ENCODE results near the gene ANKRD40CL. TPM values are rescaled to one million over a fixed set of nuclear protein-coding genes. Genes with fewer than 3 reads are reported as not detected.

The ANKRD40CL gene
- total RNA-seq, 1 donor from 2014 or later, result not detected

- no peak for DNase-seq (ENCODE audit: extremely low spot score in 2 of 2)
- Histone ChIP-seq H3K36me3 (peaks cover 0 to 18% of the 10 kb centered on the region in 2 donors), H3K27ac (no peak overlapping the region), H3K4me1 (peaks cover 51% of the 10 kb centered on the region), H3K4me3 (no peak overlapping the region), H3K27me3 (no peaks in the 10 kb centered on the region), H3K9me3 (no peaks in the 10 kb centered on the region)
- TF ChIP-seq POLR2A (IDR thresholded peaks at IDR 0.05) (no peak), CTCF (IDR thresholded peaks at IDR 0.05) (no peak), POLR2AphosphoS5 (IDR thresholded peaks at IDR 0.05; ENCODE audit: insufficient read depth in 1 of 2, low read depth in 1 of 2) (no peak)
- intact Hi-C loops (cut with DNase I), result no loop called here
Measured at GRCh38 chr17:50735287-50735686, 32.0 kb downstream of the ANKRD40CL start.

GRCh38 chr17:50731575-50732460 is 35.5 kb downstream of the ANKRD40CL start:
- H3K9me3 ChIP-seq, result no peaks in the 10 kb centered on the region
- no peak overlapping the region for H3K27ac ChIP-seq
- H3K36me3 ChIP-seq, result no peaks in the 10 kb centered on the region
- no peak overlapping the region for H3K4me3 ChIP-seq
- intact Hi-C loops (cut with DNase I), result no loop called here
- H3K4me1 ChIP-seq, result peaks cover 86% of the 10 kb centered on the region
- no peak for DNase-seq (ENCODE audit: extremely low spot score in 2 of 2)
- TF ChIP-seq POLR2A (IDR thresholded peaks at IDR 0.05) (no peak), CTCF (IDR thresholded peaks at IDR 0.05) (no peak), POLR2AphosphoS5 (IDR thresholded peaks at IDR 0.05; ENCODE audit: insufficient read depth in 1 of 2, low read depth in 1 of 2) (no peak)
- H3K27me3 ChIP-seq, result no peaks in the 10 kb centered on the region

GRCh38 chr17:50728881-50729765 is 38.2 kb downstream of the ANKRD40CL start:
- no peaks in the 10 kb centered on the region for H3K36me3 ChIP-seq
- intact Hi-C loops (cut with DNase I), result no loop called here
- H3K27me3 ChIP-seq, result no peaks in the 10 kb centered on the region
- H3K4me1 ChIP-seq, result peaks cover 93% of the 10 kb centered on the region
- H3K9me3 ChIP-seq, result no peaks in the 10 kb centered on the region
- no peak for DNase-seq (ENCODE audit: extremely low spot score in 2 of 2)
- H3K4me3 ChIP-seq, result no peak overlapping the region
- H3K27ac ChIP-seq, result no peak overlapping the region
- no peak for TF ChIP-seq CTCF (IDR thresholded peaks at IDR 0.05)
- no peak for TF ChIP-seq POLR2AphosphoS5 (IDR thresholded peaks at IDR 0.05; ENCODE audit: insufficient read depth in 1 of 2, low read depth in 1 of 2)
- TF ChIP-seq POLR2A (IDR thresholded peaks at IDR 0.05), result no peak

GRCh38 chr17:50728112-50728429 is 39.2 kb downstream of the ANKRD40CL start:
- Histone ChIP-seq H3K9me3 (no peaks in the 10 kb centered on the region), H3K27me3 (no peaks in the 10 kb centered on the region), H3K27ac (no peak overlapping the region), H3K4me1 (peaks cover 93% of the 10 kb centered on the region), H3K4me3 (no peak overlapping the region), H3K36me3 (no peaks in the 10 kb centered on the region)
- TF ChIP-seq POLR2A (IDR thresholded peaks at IDR 0.05), result no peak
- no peak for TF ChIP-seq CTCF (IDR thresholded peaks at IDR 0.05)
- TF ChIP-seq POLR2AphosphoS5 (IDR thresholded peaks at IDR 0.05; ENCODE audit: insufficient read depth in 1 of 2, low read depth in 1 of 2), result no peak
- intact Hi-C loops (cut with DNase I), result no loop called here
- no peak for DNase-seq (ENCODE audit: extremely low spot score in 2 of 2)
